HuH-7.5 (cell line): ENCODE results near the gene ZNF780B.
"Not testable (repeated sequence)": the region's sequence is repeated elsewhere in the genome, so short reads cannot be mapped to it uniquely, and the experiment has no call there.

Source experiments
- DNase-seq: peaks from one replicate; pipeline ENCODE4 v3.0.0; 2011; ENCODE audit warnings: low spot score

ZNF780B gene

GRCh38 chr19:40038047-40038446, 18.0 kb downstream of the ZNF780B start:
- DNase-seq: not testable (repeated sequence)

- DNase-seq: no peak
Measured at GRCh38 chr19:40035996-40036395, 20.0 kb downstream of the ZNF780B start.

- no peak for DNase-seq
Measured at GRCh38 chr19:40033989-40034560, 22.0 kb downstream of the ZNF780B start.

- no peak for DNase-seq
Measured at GRCh38 chr19:40026597-40026970, 29.4 kb downstream of the ZNF780B start.

GRCh38 chr19:40025938-40026596, 30.0 kb downstream of the ZNF780B start:
- DNase-seq: no peak

- DNase-seq: no peak
Measured at GRCh38 chr19:40023969-40024368, 32.1 kb downstream of the ZNF780B start.

- no peak for DNase-seq
Measured at GRCh38 chr19:40013991-40014390, 42.0 kb downstream of the ZNF780B start.

- DNase-seq: no peak
Measured at GRCh38 chr19:40009674-40010073, 46.4 kb downstream of the ZNF780B start.

GRCh38 chr19:40006273-40006691, 49.7 kb downstream of the ZNF780B start:
- no peak for DNase-seq

- no peak for DNase-seq
Measured at GRCh38 chr19:40005691-40006272, 50.2 kb downstream of the ZNF780B start.

- no peak for DNase-seq
Measured at GRCh38 chr19:39998501-39998900, 57.5 kb downstream of the ZNF780B start.

- DNase-seq: no peak
Measured at GRCh38 chr19:39997638-39998216, 58.3 kb downstream of the ZNF780B start.

GRCh38 chr19:39996811-39997637, 59.0 kb downstream of the ZNF780B start, which contains the start of gene ZNF546:
Gene ZNF546 (plus strand): TSS chr19:39997060. CDS start chr19:39998327, 1,267 bp downstream.
- DNase-seq: peak; percentile 75

GRCh38 chr19:39996218-39996810, 59.7 kb downstream of the ZNF780B start:
- DNase-seq: peak; percentile 33

GRCh38 chr19:39995794-39996193, 60.2 kb downstream of the ZNF780B start:
- no peak for DNase-seq

GRCh38 chr19:39994361-39994760, 61.7 kb downstream of the ZNF780B start:
- DNase-seq: no peak

GRCh38 chr19:39993605-39994004, 62.4 kb downstream of the ZNF780B start:
- DNase-seq: no peak

- no peak for DNase-seq
Measured at GRCh38 chr19:39987596-39987995, 68.4 kb downstream of the ZNF780B start.

- no peak for DNase-seq
Measured at GRCh38 chr19:39987167-39987566, 68.9 kb downstream of the ZNF780B start.

- DNase-seq: no peak
Measured at GRCh38 chr19:39986643-39987042, 69.4 kb downstream of the ZNF780B start.

GRCh38 chr19:39983695-39984300, 72.2 kb downstream of the ZNF780B start:
- no peak for DNase-seq
